H1 (cell line): ENCODE measurements around the gene CDKL1. TPM values are rescaled to one million over a fixed set of nuclear protein-coding genes. Genes with fewer than 3 reads are reported as not detected.

Experiments used
- CHD7 ChIP-seq: fragments of 300-600 bp; sonication (generic); IDR thresholded peaks from 2 replicates; pipeline ENCODE4 v1.7.1; 2012; ENCODE audit warnings: low read length, moderate library complexity, mild to moderate bottlenecking, inconsistent platforms; ENCODE audit not compliant: insufficient replicate concordance
- SUZ12 ChIP-seq: fragments of 200-600 bp; sonication (generic); IDR thresholded peaks from 2 replicates; pipeline ENCODE4 v1.6.1; 2012; ENCODE audit warnings: mild to moderate bottlenecking, inconsistent platforms, low read length, moderate library complexity, mixed read lengths
- polyA plus RNA-seq, 7 experiments: library from polyadenylated mRNA; depleted of rRNA in 3 of 7; stranded (reverse) in 5 of 7; unstranded in 2 of 7; fragments of >200 nt in 5 of 7; fragments of 200-250 nt in 2 of 7; gene quantifications; 1 replicate in 5 of 7; 2 replicates in 1 of 7; 4 replicates in 1 of 7; pipeline versions ENCODE4 v1.2.1 to v1.2.3, GENCODE V29; 2011 to 2013; ENCODE audit warnings: missing spikeins in 2 of 7, mixed read lengths in 2 of 7
- total RNA-seq: library from RNA; stranded (reverse); fragmentation: NEBNext Ultra II Directional; extraction: Animal tissue kit (Norgen Biotek cat#: 25700); gene quantifications from 2 replicates; pipeline ENCODE4 v1.2.1, GENCODE V29; 2021

The CDKL1 gene
- total and polyA plus RNA-seq, 2 of the 8 experiments (the other 6 are each of a cell fraction or from before 2014, with no cell fraction given) = 1.2 to 2.2 TPM

DNA sequence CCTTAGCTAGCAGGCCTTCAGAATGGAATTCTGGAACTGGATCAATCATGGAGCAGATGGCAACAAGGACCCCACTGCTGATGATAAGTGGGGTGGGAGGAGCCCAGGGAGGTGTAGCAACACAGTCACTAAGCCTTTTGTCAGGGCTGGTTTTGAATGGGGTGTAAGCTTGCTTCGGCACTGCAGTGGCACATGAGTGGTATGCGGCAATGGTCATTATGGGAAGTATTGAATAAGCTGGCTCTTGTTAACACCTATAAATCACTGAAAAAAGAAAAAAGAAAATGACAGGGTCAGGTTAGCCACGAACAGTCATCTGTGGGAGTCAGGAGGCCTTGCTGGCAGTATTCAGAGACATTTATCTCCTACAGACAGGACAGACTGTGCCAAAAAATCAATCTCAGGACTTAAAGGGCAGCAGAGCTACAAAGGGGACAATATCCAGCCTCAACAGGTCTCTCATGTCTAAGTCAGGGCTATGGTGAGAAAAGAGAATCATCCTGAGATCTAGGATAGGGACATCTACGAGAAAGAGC lies 19.1 kb downstream of the CDKL1 start (continued):
- TF ChIP-seq CHD7 (no peak), SUZ12 (no peak)
